CD4-positive, alpha-beta T cell (primary cell): Measurements from ENCODE around the gene TMPRSS6. TPM values are rescaled to one million over a fixed set of nuclear protein-coding genes. Genes with fewer than 3 reads are reported as not detected.

ENCODE experiments used
- ATAC-seq: fragments of 200-7000 bp; cut with Tn5 transposase; one replicate; pipeline ENCODE4 v1.10.0; 2022; ENCODE audit warnings: mild to moderate bottlenecking; ENCODE audit not compliant: poor library complexity
- CTCF ChIA-PET: fragments of 350-600 bp; sonication (Branson Sonifier 250); formaldehyde crosslinking; loops from one replicate; lab custom pipeline; 2021; ENCODE audit warnings: antibody characterized with exemption, inconsistent platforms; lab: Charles Lee
- POLR2A ChIA-PET: fragments of 350-600 bp; sonication (Branson Sonifier 250); formaldehyde crosslinking; loops from one replicate; lab custom pipeline; 2021; ENCODE audit warnings: antibody characterized with exemption, inconsistent platforms; lab: Charles Lee
- DNase-seq, 14 experiments: peaks; one replicate each; pipeline ENCODE4 v3.0.0-alpha.2; 2013 to 2020; ENCODE audit warnings: mixed read lengths in 2 of 14
- H3K27ac ChIP-seq, 2 donors: one replicate each; pipeline versions ENCODE4 v1.5.1 to v1.7.0; 2013; ENCODE audit warnings: low read length in 2 of 2, low read depth in 1 of 2, mild to moderate bottlenecking in 1 of 2
- H3K27me3 ChIP-seq, 2 experiments: 1 replicate in 1 of 2; 2 replicates in 1 of 2; pipeline versions ENCODE4 v1.6.1 to v1.7.0; 2013; ENCODE audit warnings: low read length in 2 of 2, control low read depth in 1 of 2, mild to moderate bottlenecking in 1 of 2, moderate library complexity in 1 of 2; ENCODE audit not compliant: insufficient read depth in 2 of 2, control insufficient read depth in 1 of 2
- H3K36me3 ChIP-seq: one replicate; pipeline ENCODE4 v1.6.1; 2013; ENCODE audit warnings: low read length, control low read depth; ENCODE audit not compliant: insufficient read depth
- H3K4me1 ChIP-seq: one replicate; pipeline ENCODE4 v1.6.1; 2013; ENCODE audit warnings: low read length, control low read depth; ENCODE audit not compliant: insufficient read depth
- H3K4me3 ChIP-seq: one replicate; pipeline ENCODE4 v1.5.1; 2013; ENCODE audit warnings: mild to moderate bottlenecking, low read length, moderate library complexity
- H3K9me3 ChIP-seq, 2 experiments: 1 replicate in 1 of 2; 2 replicates in 1 of 2; pipeline versions ENCODE4 v1.6.1 to v1.7.0; 2013; ENCODE audit warnings: low read length in 2 of 2, mild to moderate bottlenecking in 2 of 2, control low read depth in 1 of 2, moderate library complexity in 1 of 2; ENCODE audit not compliant: control insufficient read depth in 1 of 2, insufficient read depth in 1 of 2
- H3K27ac Mint-ChIP-seq: one replicate; pipeline ENCODE4 v1.8.0; 2020; ENCODE audit warnings: mixed read lengths
- H3K27me3 Mint-ChIP-seq: one replicate; pipeline ENCODE4 v1.8.0; 2021; ENCODE audit warnings: mixed read lengths
- H3K36me3 Mint-ChIP-seq: one replicate; pipeline ENCODE4 v1.8.0; 2021; ENCODE audit warnings: low read depth, mixed read lengths
- H3K4me1 Mint-ChIP-seq: one replicate; pipeline ENCODE4 v1.8.0; 2021; ENCODE audit warnings: low read depth, mixed read lengths
- H3K4me3 Mint-ChIP-seq: one replicate; pipeline ENCODE4 v1.8.0; 2020; ENCODE audit warnings: mild to moderate bottlenecking, mixed read lengths
- H3K9me3 Mint-ChIP-seq: one replicate; pipeline ENCODE4 v1.8.0; 2020; ENCODE audit warnings: mixed read lengths
- intact Hi-C, 2 experiments: fragments of 100-400 bp; cut with DNase I in 1 of 2; cut with micrococcal nuclease in 1 of 2; formaldehyde crosslinking; loops; one replicate each; pipeline versions ENCODE4 v1.15.1 to v1.9.0; 2023 to 2025; cut with DNase I, micrococcal nuclease
- total RNA-seq, 174 experiments: library from RNA in 2 of 174; stranded (reverse) in 2 of 174; gene quantifications; one replicate each; pipeline ENCODE4 v1.2.3 and lab custom pipeline; 2021 to 2026
- TF ChIP-seq, protein P1 (sequence below): fragments of 200-600 bp; IDR thresholded peaks from one replicate; pipeline ENCODE4 v1.8.0; 2022; ENCODE audit warnings: antibody characterized with exemption, mild to moderate bottlenecking

TMPRSS6 gene
- total RNA-seq, 2 experiments from 2014 or later, result 0.19 to 0.39 TPM

DNA sequence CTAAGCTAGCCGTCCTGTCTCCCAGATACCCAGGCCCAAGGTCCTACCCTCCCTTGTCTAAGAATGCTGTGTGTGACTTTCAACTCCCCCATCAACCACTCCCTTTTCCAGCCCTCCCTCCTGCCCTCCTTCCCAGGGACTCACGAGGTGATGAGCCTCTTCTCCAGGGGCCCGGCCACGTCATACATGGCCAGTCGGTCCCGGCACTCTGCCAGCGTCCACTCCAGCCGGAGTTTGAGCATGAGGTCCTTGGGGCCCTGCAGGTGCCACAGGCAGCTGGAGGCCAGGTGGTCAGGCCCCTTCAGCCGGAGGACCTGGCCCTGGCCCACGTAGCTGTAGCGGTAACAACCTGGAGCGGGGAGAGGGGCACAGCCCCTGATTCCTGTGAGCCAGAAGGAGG lies 20.1 kb downstream of the TMPRSS6 start:
- H3K9me3 ChIP-seq, result no peaks in the 10 kb centered on the region
- TF ChIP-seq, protein P1, sequence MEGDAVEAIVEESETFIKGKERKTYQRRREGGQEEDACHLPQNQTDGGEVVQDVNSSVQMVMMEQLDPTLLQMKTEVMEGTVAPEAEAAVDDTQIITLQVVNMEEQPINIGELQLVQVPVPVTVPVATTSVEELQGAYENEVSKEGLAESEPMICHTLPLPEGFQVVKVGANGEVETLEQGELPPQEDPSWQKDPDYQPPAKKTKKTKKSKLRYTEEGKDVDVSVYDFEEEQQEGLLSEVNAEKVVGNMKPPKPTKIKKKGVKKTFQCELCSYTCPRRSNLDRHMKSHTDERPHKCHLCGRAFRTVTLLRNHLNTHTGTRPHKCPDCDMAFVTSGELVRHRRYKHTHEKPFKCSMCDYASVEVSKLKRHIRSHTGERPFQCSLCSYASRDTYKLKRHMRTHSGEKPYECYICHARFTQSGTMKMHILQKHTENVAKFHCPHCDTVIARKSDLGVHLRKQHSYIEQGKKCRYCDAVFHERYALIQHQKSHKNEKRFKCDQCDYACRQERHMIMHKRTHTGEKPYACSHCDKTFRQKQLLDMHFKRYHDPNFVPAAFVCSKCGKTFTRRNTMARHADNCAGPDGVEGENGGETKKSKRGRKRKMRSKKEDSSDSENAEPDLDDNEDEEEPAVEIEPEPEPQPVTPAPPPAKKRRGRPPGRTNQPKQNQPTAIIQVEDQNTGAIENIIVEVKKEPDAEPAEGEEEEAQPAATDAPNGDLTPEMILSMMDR, result no peak
- ChIA-PET POLR2A (no interaction called here), CTCF (no interaction called here)
- Mint-ChIP-seq H3K9me3 (no peaks in the 10 kb centered on the region), H3K4me3 (no peak overlapping the region), H3K36me3 (no peaks in the 10 kb centered on the region), H3K27ac (no peak overlapping the region), H3K4me1 (no peaks in the 10 kb centered on the region), H3K27me3 (peaks cover 4% of the 10 kb centered on the region)
- intact Hi-C loops, result no loop called here
- H3K4me3 ChIP-seq, result no peak overlapping the region
- H3K27me3 ChIP-seq, result peaks cover 0 to 2% of the 10 kb centered on the region in 2 experiments
- peaks cover 5% of the 10 kb centered on the region for H3K4me1 ChIP-seq
- no peak overlapping the region for H3K27ac ChIP-seq
- ATAC-seq (no peak), DNase-seq (no peak)
- no peaks in the 10 kb centered on the region for H3K36me3 ChIP-seq

DNA sequence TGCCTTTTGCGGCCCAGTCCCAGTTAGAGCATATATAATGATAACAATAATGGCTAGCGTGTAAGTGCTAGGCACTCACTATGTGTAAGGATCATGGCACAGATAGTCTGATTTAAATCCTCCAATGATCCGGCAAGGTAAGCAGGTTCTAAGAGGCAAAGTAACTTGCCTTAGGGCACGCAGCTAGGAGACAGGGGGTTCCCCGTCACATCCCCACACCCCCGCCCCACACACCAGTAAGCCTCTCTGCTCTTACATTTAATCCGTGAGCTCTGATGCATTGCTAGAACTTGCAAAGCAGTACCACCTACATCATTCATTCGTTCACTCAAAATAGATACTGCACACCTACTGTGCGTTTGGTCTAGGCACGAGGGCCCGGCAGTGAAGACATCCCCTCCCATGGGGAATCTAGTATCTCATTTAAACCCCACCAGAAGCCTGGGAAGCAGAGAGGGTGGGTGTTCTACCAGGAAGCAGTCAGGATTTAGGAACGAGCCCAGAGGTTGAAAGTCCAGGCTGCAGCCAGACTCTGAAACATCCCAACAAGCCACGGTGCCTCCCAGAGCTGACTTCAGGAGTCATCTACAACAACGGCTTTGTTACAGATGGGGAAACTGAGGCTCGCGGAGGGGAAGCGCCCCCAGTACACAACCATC lies 20.6 kb downstream of the TMPRSS6 start:
- ATAC-seq, result no peak
- TF ChIP-seq, protein P1, result no peak
- intact Hi-C loops, result no loop called here

DNA sequence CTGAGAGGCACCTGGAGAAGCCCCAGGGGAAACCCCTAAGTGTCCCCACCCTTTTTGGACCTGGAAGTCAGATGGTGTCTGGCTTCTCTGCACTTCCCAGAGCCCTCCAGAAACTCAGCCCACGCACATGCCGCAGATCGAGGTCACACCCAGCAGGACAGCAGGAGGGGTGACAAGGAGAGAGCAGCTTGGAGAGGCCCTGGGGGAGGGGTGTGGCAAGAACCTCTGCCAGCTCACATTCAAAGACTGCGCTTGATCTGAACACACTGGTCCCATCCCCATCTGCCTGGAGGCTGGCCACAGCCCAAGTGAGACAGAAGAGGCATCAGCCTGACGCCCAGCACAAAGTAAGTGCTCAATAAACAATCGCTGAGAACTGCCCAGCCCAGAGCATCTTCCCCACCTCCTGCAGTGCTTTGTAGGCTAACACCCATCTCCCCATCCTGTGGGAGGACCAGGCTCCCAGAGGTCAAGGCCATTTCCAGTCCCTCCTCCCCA lies 21.4 kb downstream of the TMPRSS6 start:
- H3K27ac ChIP-seq, result no peak overlapping the region
- CTCF ChIA-PET, result no interaction called here
- Mint-ChIP-seq H3K9me3 (no peaks in the 10 kb centered on the region), H3K4me1 (no peaks in the 10 kb centered on the region), H3K27me3 (no peaks in the 10 kb centered on the region), H3K27ac (no peak overlapping the region), H3K4me3 (no peak overlapping the region), H3K36me3 (no peaks in the 10 kb centered on the region)
- peaks cover 5% of the 10 kb centered on the region for H3K4me1 ChIP-seq
- H3K9me3 ChIP-seq, result no peaks in the 10 kb centered on the region
- peaks cover 0 to 2% of the 10 kb centered on the region in 2 experiments for H3K27me3 ChIP-seq
- TF ChIP-seq, protein P1, result no peak
- POLR2A ChIA-PET, result no interaction called here
- H3K36me3 ChIP-seq, result no peaks in the 10 kb centered on the region
- no peak overlapping the region for H3K4me3 ChIP-seq
- ATAC-seq (peak; percentile 34), DNase-seq (peak in 2 of 14 experiments; percentile 22 to 55)
- intact Hi-C loops, result no loop called here

More for the DNA sequence above, 20.6 kb downstream of the TMPRSS6 start:
- ChIA-PET CTCF (no interaction called here), POLR2A (no interaction called here)
- Histone ChIP-seq H3K27ac (no peak overlapping the region), H3K27me3 (peaks cover 0 to 2% of the 10 kb centered on the region in 2 experiments), H3K9me3 (no peaks in the 10 kb centered on the region), H3K36me3 (no peaks in the 10 kb centered on the region), H3K4me1 (peaks cover 5% of the 10 kb centered on the region), H3K4me3 (no peak overlapping the region)
- H3K9me3 Mint-ChIP-seq, result no peaks in the 10 kb centered on the region
- DNase-seq, result no peak
- no peak overlapping the region for H3K4me3 Mint-ChIP-seq
- no peaks in the 10 kb centered on the region for H3K27me3 Mint-ChIP-seq
- no peaks in the 10 kb centered on the region for H3K4me1 Mint-ChIP-seq
- H3K27ac Mint-ChIP-seq, result no peak overlapping the region
- no peaks in the 10 kb centered on the region for H3K36me3 Mint-ChIP-seq
